Stimulated activated CD4-positive, alpha-beta T cell treated with anti-CD3 and anti-CD28 coated beads, Interleukin-12 subunit alpha, Interleukin-12 subunit beta, amount 100 ng/mL, for 48 hours (primary cell): ENCODE data around the gene PLEKHN1.
"Not testable (repeated sequence)": the region's sequence is repeated elsewhere in the genome, so short reads cannot be mapped to it uniquely, and the experiment has no call there.

Experiments
- DNase-seq, 3 donors: peaks; one replicate each; pipeline ENCODE4 v3.0.0-alpha.2; 2020; ENCODE audit warnings: low read depth in 2 of 3, low spot score in 1 of 3

Gene PLEKHN1

DNA sequence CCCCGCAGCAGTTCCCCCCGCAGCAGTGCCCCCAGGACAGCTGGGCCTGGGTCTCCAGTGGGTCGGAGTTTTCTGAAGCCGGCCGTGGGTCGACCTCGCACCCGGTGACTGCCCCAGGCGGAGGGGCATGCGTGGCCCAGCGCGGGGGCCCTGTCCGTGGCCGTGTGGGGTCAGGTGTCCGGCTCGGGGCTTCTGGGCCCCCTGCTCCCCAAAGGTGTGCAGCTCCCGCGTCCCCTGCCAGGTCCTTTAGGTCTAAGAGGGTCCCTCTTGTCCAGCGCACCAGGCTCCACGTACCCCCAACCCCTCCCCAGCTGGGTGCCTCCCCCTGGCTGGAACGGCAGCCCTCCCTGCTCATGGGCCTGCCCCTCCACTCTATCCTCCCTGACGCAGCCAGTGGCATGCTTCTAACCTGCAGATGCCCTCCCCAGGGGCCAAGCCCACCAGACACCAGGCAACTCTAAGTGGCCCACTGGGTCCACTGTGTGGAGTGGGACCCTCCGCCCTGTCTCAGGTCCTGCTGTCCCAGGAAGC is 39.6 kb downstream of the PLEKHN1 start:
- no peak for DNase-seq

DNA sequence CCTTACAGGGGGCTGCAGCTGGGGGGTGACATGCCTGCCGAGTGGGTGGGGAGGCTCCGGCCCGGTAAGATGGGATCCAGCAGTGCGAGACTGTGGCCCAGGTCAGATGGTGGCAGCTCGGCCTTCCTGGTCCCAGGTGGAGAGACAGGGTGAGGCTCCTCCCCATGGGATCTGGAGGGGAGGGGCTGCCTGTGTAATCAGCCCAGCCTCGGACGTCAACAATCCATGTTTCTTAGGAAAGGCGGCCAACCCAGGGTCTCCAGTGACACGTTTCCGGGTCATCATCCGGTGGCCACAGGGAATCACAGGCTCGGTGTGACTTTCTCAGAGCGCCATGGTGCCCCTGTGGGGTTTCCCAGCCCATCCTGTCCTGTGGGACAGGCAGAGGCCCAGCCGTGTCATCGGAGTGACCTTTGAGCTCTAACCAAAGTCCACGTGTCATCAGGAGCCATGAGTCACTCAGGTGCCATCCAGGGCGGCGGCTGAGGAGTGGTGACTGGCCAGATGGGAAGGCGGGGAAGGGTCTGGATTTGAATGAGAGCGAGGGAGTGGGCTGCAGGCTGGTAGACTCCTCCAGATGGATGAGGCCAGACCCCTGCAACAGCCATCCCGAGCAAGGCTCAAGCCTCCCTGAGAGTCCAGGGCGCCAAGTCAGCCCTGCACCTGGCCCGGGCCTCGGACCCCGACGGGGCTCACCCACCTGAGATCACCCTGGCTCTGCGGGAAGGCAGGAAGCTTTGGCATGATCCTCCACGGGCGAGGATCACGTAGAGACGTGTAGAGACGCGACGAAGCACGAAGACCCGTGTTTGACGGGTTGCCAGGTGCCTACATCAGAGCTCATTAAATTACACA is 40.2 kb downstream of the PLEKHN1 start:
- DNase-seq = no peak

DNA sequence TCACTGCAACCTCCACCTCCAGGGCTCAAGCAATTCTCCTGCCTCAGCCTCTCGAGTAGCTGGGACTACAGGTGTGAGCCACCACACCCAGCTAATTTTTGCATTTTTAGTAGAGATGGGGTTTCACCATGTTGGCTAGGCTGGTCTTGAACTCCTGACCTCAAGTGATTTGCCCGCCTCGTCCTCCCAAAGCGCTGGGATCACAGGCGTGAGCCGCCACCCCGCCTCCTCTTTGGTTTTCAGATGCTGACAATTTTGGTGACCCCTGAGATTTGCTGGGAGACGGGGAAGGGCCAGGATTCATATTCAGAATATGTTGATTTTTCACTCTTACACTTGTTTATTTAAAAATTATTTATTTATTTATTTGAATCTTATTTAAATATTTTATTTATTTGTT is 43.8 kb downstream of the PLEKHN1 start:
- DNase-seq = not testable (repeated sequence)

DNA sequence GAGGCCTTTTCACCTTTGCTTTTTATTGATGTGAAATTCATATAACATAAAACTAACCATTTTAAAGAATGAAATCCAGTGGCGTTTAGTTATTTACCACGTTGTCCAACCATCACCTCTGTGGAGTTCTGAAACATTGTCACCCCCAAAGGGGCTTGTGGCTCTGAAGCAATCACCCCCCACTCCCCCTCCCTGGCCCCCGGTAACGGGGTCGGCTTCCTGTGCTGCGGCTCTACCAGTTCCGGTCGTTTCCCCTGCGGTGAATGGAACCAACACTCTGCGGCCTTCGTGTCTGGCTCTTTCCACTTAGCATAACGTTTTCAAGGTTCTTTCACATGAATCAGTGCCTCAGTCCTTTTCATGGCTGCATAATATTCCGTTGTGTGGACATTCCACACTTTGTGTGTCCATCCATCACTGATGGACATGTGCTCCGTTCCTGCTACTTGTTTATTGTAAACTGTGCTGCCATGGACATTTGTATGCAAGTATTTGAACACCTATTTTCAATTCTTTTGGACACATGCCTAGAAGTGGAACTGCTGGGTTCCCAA is 45.2 kb downstream of the PLEKHN1 start:
- DNase-seq = no peak

DNA sequence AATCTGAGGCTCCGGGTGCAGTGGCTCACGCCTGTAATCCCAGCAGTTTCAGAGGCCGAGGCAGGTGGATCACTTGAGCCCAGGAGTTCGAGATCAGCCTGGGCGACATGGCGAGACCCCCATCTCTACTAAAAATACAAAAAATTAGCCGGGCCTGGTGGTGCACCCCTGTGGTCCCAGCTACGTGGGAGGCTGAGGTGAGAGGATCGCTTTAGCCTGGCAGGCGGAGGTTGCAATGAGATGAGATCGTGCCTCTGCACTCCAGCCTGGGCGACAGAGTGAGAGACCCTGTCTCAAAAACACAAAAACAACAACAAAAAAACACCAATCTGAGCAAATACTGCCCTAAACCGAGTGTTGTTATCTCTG is 46.4 kb downstream of the PLEKHN1 start:
- DNase-seq = not testable (repeated sequence)

DNA sequence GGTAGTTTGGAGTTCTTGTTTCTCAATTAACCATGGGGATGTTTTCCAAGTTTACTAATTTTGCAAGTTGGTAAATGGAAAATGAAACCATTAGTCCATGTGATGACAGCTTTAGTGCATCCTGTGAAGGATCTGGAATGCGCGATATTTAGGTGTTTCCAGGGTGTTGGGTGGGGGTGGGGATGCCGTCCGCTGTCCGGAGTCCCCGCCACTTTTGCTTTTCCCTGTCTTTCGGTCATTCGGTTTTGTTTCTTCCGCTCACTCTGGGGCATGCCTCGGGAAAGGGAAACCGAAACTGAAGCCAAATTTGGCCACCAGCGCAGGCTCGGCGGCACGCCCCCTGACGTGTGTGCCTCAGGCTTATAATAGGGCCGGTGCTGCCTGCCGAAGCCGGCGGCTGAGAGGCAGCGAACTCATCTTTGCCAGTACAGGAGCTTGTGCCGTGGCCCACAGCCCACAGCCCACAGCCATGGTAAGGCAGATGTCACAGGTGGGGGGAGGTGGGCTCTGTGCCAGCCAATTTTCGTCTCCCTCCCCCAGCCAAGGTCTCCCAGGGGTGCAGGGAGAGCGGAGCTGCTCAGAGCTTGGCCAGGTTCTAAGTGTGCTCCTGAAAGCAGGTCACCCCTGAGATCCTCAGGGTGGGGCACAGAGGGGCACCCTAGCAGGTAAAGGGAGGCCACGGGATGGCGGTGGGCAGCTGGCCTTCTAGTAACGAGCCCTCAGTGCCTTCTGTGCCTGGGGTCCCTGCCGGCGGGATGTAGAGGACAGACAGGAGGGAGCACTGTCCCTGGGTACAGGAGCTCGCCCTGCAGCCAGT is 47.0 kb downstream of the PLEKHN1 start, which contains the start of gene ISG15:
Gene ISG15, plus strand, starts transcription at position 393 of the 817 bp plus-strand sequence. Its CDS starts 77 bp downstream, at position 470.
- peak; percentile 64 to 77 (median 74) for DNase-seq

DNA sequence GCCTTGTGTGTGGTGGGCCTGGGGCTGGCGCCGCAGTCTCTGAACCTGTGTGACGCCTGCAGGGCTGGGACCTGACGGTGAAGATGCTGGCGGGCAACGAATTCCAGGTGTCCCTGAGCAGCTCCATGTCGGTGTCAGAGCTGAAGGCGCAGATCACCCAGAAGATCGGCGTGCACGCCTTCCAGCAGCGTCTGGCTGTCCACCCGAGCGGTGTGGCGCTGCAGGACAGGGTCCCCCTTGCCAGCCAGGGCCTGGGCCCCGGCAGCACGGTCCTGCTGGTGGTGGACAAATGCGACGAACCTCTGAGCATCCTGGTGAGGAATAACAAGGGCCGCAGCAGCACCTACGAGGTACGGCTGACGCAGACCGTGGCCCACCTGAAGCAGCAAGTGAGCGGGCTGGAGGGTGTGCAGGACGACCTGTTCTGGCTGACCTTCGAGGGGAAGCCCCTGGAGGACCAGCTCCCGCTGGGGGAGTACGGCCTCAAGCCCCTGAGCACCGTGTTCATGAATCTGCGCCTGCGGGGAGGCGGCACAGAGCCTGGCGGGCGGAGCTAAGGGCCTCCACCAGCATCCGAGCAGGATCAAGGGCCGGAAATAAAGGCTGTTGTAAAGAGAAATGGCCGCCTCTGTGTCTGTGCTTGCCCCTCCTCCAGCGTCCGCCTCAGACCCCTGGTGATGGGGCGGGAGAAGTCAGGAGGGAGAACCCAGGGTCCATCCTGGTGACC is 47.8 kb downstream of the PLEKHN1 start:
- no peak for DNase-seq

DNA sequence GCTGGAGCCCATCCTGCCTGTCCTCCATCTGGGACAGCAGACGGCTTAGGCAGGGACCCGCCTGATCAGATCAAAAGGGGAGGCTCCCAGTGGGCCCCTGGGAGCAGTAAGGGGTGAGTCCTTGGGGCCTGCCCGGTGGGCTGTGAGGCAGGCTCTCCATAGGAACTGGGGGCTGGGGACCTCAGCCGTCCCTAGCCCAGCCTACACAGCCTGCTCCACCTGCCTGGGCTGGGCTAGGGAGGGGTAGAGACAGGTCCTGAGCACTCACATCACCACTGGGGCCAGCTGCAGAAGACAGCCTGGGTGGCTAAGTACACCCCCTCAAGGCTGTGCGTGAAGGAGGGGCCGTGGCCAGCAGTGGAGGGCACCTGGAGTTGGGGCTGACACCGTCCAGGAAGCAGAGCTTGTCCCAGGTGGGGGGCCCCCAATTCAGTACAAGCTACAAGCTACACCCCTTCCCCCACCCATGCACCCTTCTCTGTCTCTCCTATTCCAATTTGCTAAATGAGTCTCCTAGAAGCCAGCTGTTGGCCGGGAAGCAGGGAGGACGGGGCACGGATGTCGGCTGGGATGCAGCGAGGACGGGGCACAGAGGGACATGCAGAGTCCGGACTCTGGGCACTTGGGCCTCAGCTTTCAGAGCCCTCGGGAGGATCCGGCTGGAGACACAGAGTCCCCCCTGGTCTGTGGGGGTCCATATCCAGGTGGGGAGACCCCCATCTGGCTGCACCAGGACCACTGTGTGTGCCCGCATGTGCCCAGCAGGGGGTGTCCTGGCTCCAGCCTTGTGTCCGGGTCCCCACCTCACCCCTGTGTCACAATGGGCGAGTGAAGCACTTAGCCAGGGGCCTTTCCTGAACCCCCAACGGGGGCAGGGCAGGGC is 48.8 kb downstream of the PLEKHN1 start:
- DNase-seq = no peak

DNA sequence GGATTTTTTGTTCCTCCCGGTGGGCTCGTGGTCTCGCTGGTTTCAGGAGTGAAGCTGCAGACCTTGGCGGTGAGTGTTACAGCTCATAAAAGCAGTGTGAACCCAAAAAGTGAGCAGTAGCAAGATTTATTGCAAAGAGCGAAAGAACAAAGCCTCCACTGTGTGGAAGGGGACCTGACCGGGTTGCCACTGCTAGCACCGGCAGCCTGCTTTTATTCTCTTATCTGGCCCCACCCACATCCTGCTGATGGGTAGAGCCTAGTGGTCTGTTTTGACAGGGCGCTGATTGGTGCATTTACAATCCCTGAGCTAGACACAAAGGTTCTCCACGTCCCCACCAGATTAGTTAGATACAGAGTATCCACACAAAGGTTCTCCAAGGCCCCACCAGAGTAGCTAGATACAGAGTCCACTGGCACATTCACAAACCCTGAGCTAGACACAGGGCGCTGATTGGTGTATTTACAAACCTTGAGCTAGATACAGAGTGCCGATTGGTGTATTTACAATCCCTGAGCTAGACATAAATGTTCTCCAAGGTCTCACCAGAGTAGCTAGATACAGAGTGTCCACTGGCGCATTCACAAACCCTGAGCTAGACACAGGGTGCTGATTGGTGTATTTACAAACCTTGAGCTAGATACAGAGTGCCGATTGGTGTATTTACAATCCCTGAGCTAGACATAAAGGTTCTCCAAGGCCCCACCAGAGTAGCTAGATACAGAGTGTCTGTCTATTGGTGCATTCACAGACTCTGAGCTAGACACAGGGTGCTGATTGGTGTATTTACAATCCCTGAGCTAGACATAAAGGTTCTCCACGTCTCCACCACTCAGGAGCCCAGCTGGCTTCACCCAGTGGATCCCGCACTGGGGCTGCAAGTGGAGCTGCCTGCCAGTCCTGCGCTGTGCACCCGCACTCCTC is 51.4 kb downstream of the PLEKHN1 start:
- not testable (repeated sequence) for DNase-seq

DNA sequence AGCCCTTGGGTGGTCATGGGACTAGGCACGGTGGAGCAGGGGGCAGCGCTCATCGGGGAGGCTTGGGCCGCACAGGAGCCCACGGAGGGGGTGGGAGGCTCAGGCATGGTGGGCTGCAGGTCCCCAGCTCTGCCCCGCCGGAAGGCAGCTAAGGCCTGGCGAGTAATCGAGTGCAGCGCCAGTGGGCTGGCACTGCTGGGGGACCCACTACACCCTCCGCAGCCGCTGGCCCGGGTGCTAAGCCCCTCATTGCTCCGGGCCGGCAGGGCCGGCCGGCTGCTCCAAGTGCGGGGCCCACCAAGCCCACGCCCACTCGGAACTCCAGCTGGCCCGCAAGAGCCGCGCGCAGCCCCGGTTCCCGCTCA is 52.0 kb downstream of the PLEKHN1 start:
- not testable (repeated sequence) for DNase-seq

DNA sequence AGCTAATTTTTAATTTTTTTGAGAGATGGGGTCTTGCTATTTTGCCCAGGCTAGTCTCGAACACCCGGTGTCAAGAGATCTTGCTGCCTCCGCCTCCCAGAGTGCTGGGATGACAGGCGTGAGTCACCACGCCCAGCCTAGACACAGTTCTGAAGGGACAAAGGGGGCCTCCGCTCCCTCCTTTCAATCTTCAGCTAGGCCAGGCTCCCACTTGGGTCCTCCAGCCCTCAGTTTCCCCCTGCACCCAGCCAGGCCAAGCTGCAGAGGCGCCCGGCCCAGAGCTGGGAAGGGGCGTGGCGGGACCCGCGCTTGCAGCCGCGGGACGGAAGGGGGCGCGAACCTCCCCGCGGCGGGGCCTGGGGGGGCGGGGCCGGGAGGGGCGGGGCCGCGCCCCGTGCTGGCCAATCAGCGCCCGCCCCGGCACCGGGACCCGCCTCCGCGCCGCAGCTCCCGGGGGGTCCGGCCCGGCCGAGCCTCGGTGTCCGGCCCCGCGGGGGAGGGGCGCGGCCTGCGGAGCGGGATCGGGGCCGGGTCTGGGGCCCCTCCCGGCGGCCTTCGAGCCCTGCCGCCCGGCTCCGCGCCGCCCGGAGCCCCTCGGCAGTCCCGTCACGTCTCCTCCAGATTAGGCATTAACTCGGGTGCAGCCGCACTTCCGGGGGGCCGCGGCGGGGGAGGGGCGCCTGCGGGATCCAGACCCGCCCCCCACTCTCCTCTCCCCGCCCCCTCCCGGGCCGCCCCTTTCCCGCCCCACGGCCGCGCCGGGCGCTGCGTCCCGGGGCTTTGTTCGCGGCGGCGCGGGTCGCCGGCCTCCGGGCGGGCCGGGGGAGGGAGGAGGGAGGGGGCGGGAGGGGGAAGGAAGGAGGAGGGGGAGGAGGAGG is 53.1 kb downstream of the PLEKHN1 start:
- DNase-seq = peak; percentile 44 to 78 (median 63)

DNA sequence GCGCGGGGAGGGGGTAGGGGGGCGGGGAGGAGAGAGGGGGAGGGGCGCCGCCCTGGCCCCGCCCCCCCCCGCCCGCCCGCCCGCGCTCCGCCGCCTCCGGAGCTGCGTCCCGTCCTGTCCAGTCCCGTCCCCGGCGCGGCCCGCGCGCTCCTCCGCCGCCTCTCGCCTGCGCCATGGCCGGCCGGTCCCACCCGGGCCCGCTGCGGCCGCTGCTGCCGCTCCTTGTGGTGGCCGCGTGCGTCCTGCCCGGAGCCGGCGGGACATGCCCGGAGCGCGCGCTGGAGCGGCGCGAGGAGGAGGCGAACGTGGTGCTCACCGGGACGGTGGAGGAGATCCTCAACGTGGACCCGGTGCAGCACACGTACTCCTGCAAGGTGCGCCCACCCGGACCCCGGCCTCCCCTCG is 53.7 kb downstream of the PLEKHN1 start, which contains the start of gene AGRN:
Gene AGRN, plus strand, starts transcription at position 121 of the 405 bp plus-strand sequence. Its CDS starts 53 bp downstream, at position 174.
- DNase-seq = no peak

DNA sequence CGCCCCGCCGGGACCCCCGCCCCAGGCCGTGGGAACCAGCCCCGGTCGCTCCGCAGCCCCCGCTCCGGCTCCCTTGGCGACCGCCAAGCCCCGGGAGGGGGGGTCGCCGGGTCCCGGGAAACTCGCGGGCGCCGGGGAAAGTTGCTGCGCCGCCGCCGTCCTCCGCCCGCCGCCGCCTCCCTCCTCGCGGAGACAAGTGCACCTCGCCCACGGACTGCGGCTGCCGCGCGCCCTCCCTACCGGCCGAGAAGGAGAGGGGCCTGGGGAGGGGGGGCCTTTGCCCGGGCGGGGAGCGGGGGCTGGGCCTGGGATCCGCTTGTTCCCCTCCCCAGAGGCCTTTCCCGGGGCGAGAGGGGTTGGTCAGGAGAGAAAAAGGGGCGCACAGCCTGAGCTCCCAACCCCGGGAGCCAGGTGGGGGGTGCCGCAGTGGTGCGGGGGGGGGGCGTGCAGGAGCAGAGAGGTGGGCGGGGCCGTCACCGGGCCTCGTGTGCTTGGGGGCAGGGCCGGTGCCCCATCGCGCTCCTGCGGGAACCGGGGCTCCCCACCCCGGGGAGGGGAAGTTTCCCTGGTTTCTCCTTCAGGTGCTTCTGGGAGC is 54.2 kb downstream of the PLEKHN1 start:
- DNase-seq = no peak

DNA sequence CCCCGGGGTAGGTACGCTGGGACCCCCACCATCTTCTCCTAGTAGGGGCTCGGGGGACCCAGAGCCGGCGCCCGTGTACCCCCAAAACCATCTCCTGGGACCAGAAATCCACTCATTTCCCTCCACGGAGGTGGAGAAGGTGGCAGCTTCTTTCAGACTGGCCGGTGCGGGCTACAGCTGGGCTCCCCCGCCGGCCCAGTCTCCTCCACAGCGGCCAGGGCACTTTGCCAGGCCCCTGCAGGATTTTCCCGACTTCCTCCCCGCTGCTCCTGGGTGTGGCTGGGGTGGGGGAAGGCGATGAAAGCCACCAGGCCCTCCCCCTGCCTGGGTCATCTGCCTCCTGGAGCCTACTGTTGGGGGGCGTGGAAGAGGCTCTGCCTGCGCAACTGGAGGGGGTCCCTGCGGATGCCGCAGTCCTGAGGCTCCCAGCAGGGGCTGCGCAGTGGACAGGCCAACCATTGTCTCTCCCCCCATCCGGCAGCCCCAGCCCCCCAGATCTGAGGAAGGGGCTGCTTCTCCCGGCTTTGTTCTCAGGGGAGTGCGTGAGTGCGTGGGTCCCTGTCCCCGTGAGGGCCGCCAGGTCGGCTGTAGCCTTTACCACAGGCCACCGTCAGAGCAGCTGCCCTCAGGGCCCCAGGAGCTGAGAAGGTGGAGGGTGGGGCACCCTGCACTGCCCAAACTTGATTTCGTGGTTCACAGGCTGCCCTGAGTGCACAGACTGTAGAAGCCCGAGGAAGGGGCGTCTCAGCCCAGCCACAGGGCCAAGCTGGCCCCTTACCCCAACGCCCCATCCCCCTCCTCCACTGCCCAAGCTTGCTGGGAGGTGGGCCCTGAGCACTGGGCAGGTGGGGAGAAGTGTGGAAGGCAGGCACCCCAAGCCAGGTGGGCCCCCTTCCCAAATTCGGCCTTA is 55.0 kb downstream of the PLEKHN1 start:
- DNase-seq = no peak

DNA sequence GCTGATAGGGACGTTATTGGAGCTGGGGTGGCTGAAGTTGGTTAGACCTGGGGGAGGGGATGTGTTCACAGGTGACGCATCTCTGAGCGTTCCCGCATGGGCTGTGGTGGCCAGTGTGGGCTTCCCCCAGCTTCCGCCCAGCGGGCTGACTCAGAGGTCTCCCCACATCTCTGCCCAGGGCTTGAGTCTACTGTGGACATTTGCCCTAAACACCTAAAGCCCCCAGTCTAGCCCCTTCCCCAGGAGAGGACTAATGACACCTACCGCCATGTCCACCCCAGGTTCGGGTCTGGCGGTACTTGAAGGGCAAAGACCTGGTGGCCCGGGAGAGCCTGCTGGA is 55.6 kb downstream of the PLEKHN1 start:
- DNase-seq = no peak

DNA sequence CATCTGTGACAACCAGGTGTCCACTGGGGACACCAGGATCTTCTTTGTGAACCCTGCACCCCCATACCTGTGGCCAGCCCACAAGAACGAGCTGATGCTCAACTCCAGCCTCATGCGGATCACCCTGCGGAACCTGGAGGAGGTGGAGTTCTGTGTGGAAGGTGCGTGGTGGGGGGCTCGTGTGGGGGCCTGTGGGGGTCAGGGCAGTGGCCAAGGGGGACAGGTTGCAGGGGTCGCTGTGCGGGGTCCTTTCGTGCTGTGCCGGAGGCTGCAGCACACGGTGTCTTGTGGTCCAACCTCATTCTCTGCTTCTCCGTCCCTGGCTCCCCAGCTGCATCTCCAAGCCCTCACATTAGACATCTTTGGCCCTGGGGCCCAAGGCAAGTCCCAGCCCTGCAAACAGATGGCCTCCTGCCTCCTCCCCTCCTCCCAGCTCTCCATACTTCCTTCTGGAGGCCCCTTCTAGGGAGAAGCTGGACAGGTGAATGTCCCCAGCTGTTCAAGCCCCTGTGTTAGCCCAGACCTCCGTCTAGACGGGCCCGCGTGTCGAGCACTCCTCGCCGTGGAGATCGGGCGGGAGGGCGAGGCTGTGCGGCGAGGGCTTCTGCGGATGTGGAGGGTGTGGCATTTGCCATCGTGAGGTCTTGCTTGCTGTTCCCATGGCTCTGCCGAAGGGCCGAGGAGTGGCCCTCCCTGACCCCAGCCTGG is 56.2 kb downstream of the PLEKHN1 start:
- no peak for DNase-seq
